NB4 (cell line): ENCODE data around the gene SPAG17.

Experiments
- CTCF ChIP-seq: IDR thresholded peaks from one replicate; pipeline ENCODE4 v1.5.1; 2012; ENCODE audit warnings: low read depth, low read length
- MAX ChIP-seq: IDR thresholded peaks from 2 replicates; pipeline ENCODE4 v1.6.1; 2011; ENCODE audit warnings: low read depth, low read length
- POLR2A ChIP-seq: IDR thresholded peaks from 2 replicates; pipeline ENCODE4 v1.6.1; 2011; ENCODE audit warnings: mild to moderate bottlenecking; ENCODE audit not compliant: insufficient read length; ENCODE audit errors: extremely low read depth

GRCh38 chr1:118186026-118186425, 998 bp upstream of the SPAG17 start:
- TF ChIP-seq CTCF, result no peak
- no peak for TF ChIP-seq MAX
- TF ChIP-seq POLR2A, result no peak
